OCI-LY7 (cell line): ENCODE results near the gene KCNT1. TPM values are rescaled to one million over a fixed set of nuclear protein-coding genes. Genes with fewer than 3 reads are reported as not detected.

Experiments
- BruUV-seq: library from RNA; stranded (reverse); fragments of 400-500 nt; replicated peaks from 2 replicates; lab custom pipeline; 2021; lab: Mats Ljungman, UMichigan
- CTCF ChIA-PET: fragments of 300-600 bp; sonication (Branson Sonifier 250); formaldehyde crosslinking; loops from one replicate; lab custom pipeline; 2022; ENCODE audit warnings: antibody characterized with exemption; ENCODE audit not compliant: unreplicated experiment; lab: Charles Lee
- POLR2A ChIA-PET: fragments of 300-600 bp; sonication (Branson Sonifier 250); formaldehyde crosslinking; loops from one replicate; lab custom pipeline; 2022; ENCODE audit warnings: antibody characterized with exemption; lab: Charles Lee
- DNase-seq: peaks from one replicate; pipeline ENCODE4 v3.0.0-alpha.2; 2015; ENCODE audit warnings: low spot score
- H2AFZ ChIP-seq: fragments of 200-600 bp; sonication (generic), shearing (Covaris generic); 2 replicates; pipeline ENCODE4 v1.6.1; 2014; ENCODE audit warnings: mild to moderate bottlenecking, antibody characterized with exemption, low read length, moderate library complexity
- H3K27ac ChIP-seq: fragments of 200-600 bp; sonication (generic); 2 replicates; pipeline ENCODE4 v1.5.1; 2014; ENCODE audit warnings: mixed run types, low read depth, mild to moderate bottlenecking, moderate library complexity, low read length, inconsistent platforms; ENCODE audit not compliant: poor library complexity, severe bottlenecking
- H3K36me3 ChIP-seq: fragments of 200-600 bp; sonication (generic); 2 replicates; pipeline ENCODE4 v1.6.1; 2014; ENCODE audit warnings: mild to moderate bottlenecking, antibody characterized with exemption, low read length, moderate library complexity, mixed read lengths; ENCODE audit not compliant: insufficient read depth
- H3K4me1 ChIP-seq: fragments of 200-600 bp; sonication (generic); 2 replicates; pipeline ENCODE4 v1.5.1; 2014; ENCODE audit warnings: mild to moderate bottlenecking, low read length; ENCODE audit not compliant: insufficient read depth, poor library complexity, severe bottlenecking
- H3K4me2 ChIP-seq: fragments of 200-600 bp; sonication (generic); 2 replicates; pipeline ENCODE4 v1.6.1; 2014; ENCODE audit warnings: mild to moderate bottlenecking, low read length
- H3K4me3 ChIP-seq: fragments of 200-600 bp; sonication (generic); 2 replicates; pipeline ENCODE4 v1.5.1; 2014; ENCODE audit warnings: mild to moderate bottlenecking, low read depth, low read length; ENCODE audit not compliant: poor library complexity, severe bottlenecking
- H3K79me2 ChIP-seq: fragments of 200-600 bp; sonication (generic); 2 replicates; pipeline ENCODE4 v1.6.1; 2016; ENCODE audit warnings: low read depth, mild to moderate bottlenecking, low read length, moderate library complexity, mixed read lengths; ENCODE audit not compliant: insufficient read depth
- H3K9me2 ChIP-seq: fragments of 200-600 bp; sonication (generic); 2 replicates; pipeline ENCODE4 v1.6.1; 2016; ENCODE audit warnings: mild to moderate bottlenecking, low read length, mixed read lengths; ENCODE audit not compliant: insufficient read depth
- H3K9me3 ChIP-seq: fragments of 200-600 bp; sonication (generic); 2 replicates; pipeline ENCODE4 v1.6.1; 2014; ENCODE audit warnings: mild to moderate bottlenecking, mixed run types, low read length, mixed read lengths
- H4K20me1 ChIP-seq: fragments of 200-600 bp; sonication (generic); 2 replicates; pipeline ENCODE4 v1.6.1; 2014; ENCODE audit warnings: mild to moderate bottlenecking, antibody characterized with exemption, low read length, moderate library complexity, mixed read lengths; ENCODE audit not compliant: insufficient read depth
- CTCF ChIP-seq: fragments of 200-600 bp; sonication (generic); conservative IDR thresholded peaks from 2 replicates; pipeline ENCODE4 v1.5.1; 2014; ENCODE audit warnings: mild to moderate bottlenecking, antibody characterized with exemption, low read length, moderate library complexity, mixed read lengths
- EZH2phosphoT487 ChIP-seq: fragments of 200-600 bp; sonication (generic); IDR thresholded peaks from 2 replicates; pipeline ENCODE4 v1.6.1; 2018; ENCODE audit warnings: low read depth, borderline replicate concordance, mild to moderate bottlenecking, mixed run types, antibody characterized with exemption, low read length, moderate library complexity, mixed read lengths
- intact Hi-C: fragments of 100-400 bp; cut with micrococcal nuclease; formaldehyde crosslinking; loops from one replicate; pipeline ENCODE4 v1.10.0; 2022; ENCODE audit not compliant: unreplicated experiment
- total RNA-seq, 2 experiments: library from RNA; depleted of rRNA in 1 of 2; stranded (reverse); fragments of >200 nt in 1 of 2; shearing (Covaris generic) in 1 of 2; gene quantifications; 2 replicates each; pipeline ENCODE4 v1.2.3, GENCODE V29; 2014 to 2022

Gene KCNT1
- total RNA-seq, 2 experiments from 2014 or later, result not detected

GRCh38 chr9:135715056-135715595, 13.1 kb downstream of the KCNT1 start:
- no peaks in the 10 kb centered on the region for H3K9me3 ChIP-seq
- intact Hi-C loops, result no loop called here
- no peaks in the 10 kb centered on the region for H3K4me1 ChIP-seq
- ChIA-PET CTCF (no interaction called here), POLR2A (no interaction called here)
- H4K20me1 ChIP-seq, result no peaks in the 10 kb centered on the region
- H2AFZ ChIP-seq, result no peak overlapping the region
- BruUV-seq, result no TSS peak
- no peak overlapping the region for H3K4me2 ChIP-seq
- H3K36me3 ChIP-seq, result no peaks in the 10 kb centered on the region
- no peak overlapping the region for H3K27ac ChIP-seq
- DNase-seq, result no peak
- TF ChIP-seq EZH2phosphoT487 (no peak), CTCF (no peak)
- no peak overlapping the region for H3K4me3 ChIP-seq
- H3K79me2 ChIP-seq, result no peaks in the 10 kb centered on the region
- H3K9me2 ChIP-seq, result no peaks in the 10 kb centered on the region

GRCh38 chr9:135716045-135716444, 14.1 kb downstream of the KCNT1 start:
- BruUV-seq, result no TSS peak
- no peaks in the 10 kb centered on the region for H3K4me1 ChIP-seq
- ChIA-PET CTCF (no interaction called here), POLR2A (no interaction called here)
- intact Hi-C loops, result no loop called here
- H3K79me2 ChIP-seq, result no peaks in the 10 kb centered on the region
- TF ChIP-seq EZH2phosphoT487 (no peak), CTCF (no peak)
- no peaks in the 10 kb centered on the region for H3K36me3 ChIP-seq
- H3K4me3 ChIP-seq, result no peak overlapping the region
- no peak overlapping the region for H3K27ac ChIP-seq
- no peak overlapping the region for H2AFZ ChIP-seq
- H3K9me2 ChIP-seq, result no peaks in the 10 kb centered on the region
- H3K9me3 ChIP-seq, result no peaks in the 10 kb centered on the region
- no peak for DNase-seq
- H3K4me2 ChIP-seq, result no peak overlapping the region
- H4K20me1 ChIP-seq, result no peaks in the 10 kb centered on the region

GRCh38 chr9:135717410-135717809, 15.4 kb downstream of the KCNT1 start:
- H3K79me2 ChIP-seq, result no peaks in the 10 kb centered on the region
- H2AFZ ChIP-seq, result no peak overlapping the region
- no peak overlapping the region for H3K4me2 ChIP-seq
- ChIA-PET POLR2A (no interaction called here), CTCF (no interaction called here)
- TF ChIP-seq CTCF (no peak), EZH2phosphoT487 (no peak)
- intact Hi-C loops, result no loop called here
- H3K9me3 ChIP-seq, result no peaks in the 10 kb centered on the region
- H3K27ac ChIP-seq, result no peak overlapping the region
- no peak overlapping the region for H3K4me3 ChIP-seq
- DNase-seq, result no peak
- H4K20me1 ChIP-seq, result no peaks in the 10 kb centered on the region
- no peaks in the 10 kb centered on the region for H3K4me1 ChIP-seq
- no TSS peak for BruUV-seq
- H3K36me3 ChIP-seq, result no peaks in the 10 kb centered on the region
- H3K9me2 ChIP-seq, result no peaks in the 10 kb centered on the region
